HepG2 (cell line): ENCODE results near the gene KLHL17. TPM values are rescaled to one million over a fixed set of nuclear protein-coding genes. Genes with fewer than 3 reads are reported as not detected.

Source experiments
- ATAC-seq: fragments of 200-7000 bp; cut with Tn5 transposase; 3 replicates; pipeline ENCODE4 v1.9.1; 2020; ENCODE audit warnings: mild to moderate bottlenecking, moderate library complexity
- BruUV-seq: library from RNA; stranded (reverse); fragments of 400-500 nt; replicated peaks from 2 replicates; lab custom pipeline; 2021; lab: Mats Ljungman, UMichigan
- CTCF ChIA-PET: fragments of 300-600 bp; formaldehyde crosslinking; extraction: SDS; loops from one replicate; lab custom pipeline; 2021; ENCODE audit warnings: low total read pairs, inconsistent platforms, low intra/inter-chr PET ratio; lab: Yijun Ruan, JAX
- POLR2A ChIA-PET: fragments of 350-600 bp; sonication (Branson Sonifier 250); formaldehyde crosslinking; loops from one replicate; lab custom pipeline; 2020; ENCODE audit warnings: antibody characterized with exemption, inconsistent platforms; lab: Yijun Ruan, JAX
- DNase-seq: peaks from one replicate; pipeline ENCODE4 v3.0.0-alpha.2; 2015; ENCODE audit warnings: low spot score
- FAIRE-seq: peaks from 3 replicates; lab custom pipeline; 2011; peaks lifted over from hg19 to GRCh38; lab: Jason Lieb, UNC
- H2AFZ ChIP-seq: one replicate; pipeline ENCODE4 v1.6.1; 2011; ENCODE audit warnings: low read length, inconsistent platforms
- H3K27ac ChIP-seq: fragments of 300-600 bp; 3 replicates; pipeline ENCODE4 v1.8.0; 2011; ENCODE audit warnings: mixed run types, mild to moderate bottlenecking, mixed read lengths, low read length, inconsistent platforms; ENCODE audit not compliant: insufficient read depth; ENCODE audit errors: extremely low read length
- H3K27me3 ChIP-seq, 2 experiments: fragments of 200-600 bp in 1 of 2; 2 replicates in 1 of 2; 3 replicates in 1 of 2; pipeline versions ENCODE4 v1.6.0 to v1.8.0; 2011; ENCODE audit warnings: low read length in 2 of 2, mild to moderate bottlenecking in 2 of 2, moderate library complexity in 2 of 2, inconsistent platforms in 1 of 2; ENCODE audit not compliant: insufficient read depth in 2 of 2, control insufficient read depth in 1 of 2
- H3K36me3 ChIP-seq, 2 experiments: fragments of 200-600 bp in 1 of 2; replicated peaks in 1 of 2; 2 replicates in 1 of 2; 3 replicates in 1 of 2; pipeline versions ENCODE4 v1.5.1 to v1.8.0; 2011; ENCODE audit warnings: low read length in 2 of 2, inconsistent platforms in 1 of 2; ENCODE audit not compliant: insufficient read depth in 2 of 2, control insufficient read depth in 1 of 2
- H3K4me1 ChIP-seq: 2 replicates; pipeline ENCODE4 v1.5.1; 2012; ENCODE audit warnings: low read length, inconsistent platforms; ENCODE audit not compliant: insufficient read depth
- H3K4me2 ChIP-seq: 2 replicates; pipeline ENCODE4 v1.6.0; 2011; ENCODE audit warnings: low read depth, low read length, inconsistent platforms
- H3K4me3 ChIP-seq, 3 experiments: fragments of 200-600 bp in 1 of 3; sonication (generic), shearing (Covaris generic) in 1 of 3; replicated peaks in 1 of 3; 2 replicates each; pipeline ENCODE4 v1.5.1; 2011 to 2016; ENCODE audit warnings: low read length in 3 of 3, inconsistent platforms in 2 of 3, low read depth in 2 of 3, mild to moderate bottlenecking in 2 of 3, control low read depth in 1 of 3, mixed read lengths in 1 of 3; ENCODE audit not compliant: insufficient read depth in 1 of 3
- H3K79me2 ChIP-seq: one replicate; pipeline ENCODE4 v1.6.1; 2011; ENCODE audit warnings: low read length, inconsistent platforms; ENCODE audit not compliant: insufficient read depth
- H3K9ac ChIP-seq: 2 replicates; pipeline ENCODE4 v1.6.0; 2011; ENCODE audit warnings: mild to moderate bottlenecking, low read depth, low read length, inconsistent platforms; ENCODE audit not compliant: insufficient read depth
- H3K9me3 ChIP-seq: 2 replicates; pipeline ENCODE4 v1.5.1; 2012; ENCODE audit warnings: mild to moderate bottlenecking, low read length
- H4K20me1 ChIP-seq: 2 replicates; pipeline ENCODE4 v1.6.0; 2011; ENCODE audit warnings: inconsistent platforms, mild to moderate bottlenecking, low read length, moderate library complexity; ENCODE audit not compliant: insufficient read depth
- AGO1 ChIP-seq: fragments of 200-400 bp; formaldehyde crosslinking; IDR thresholded peaks from 2 replicates; pipeline ENCODE4 v1.6.1; 2017; ENCODE audit warnings: mild to moderate bottlenecking, low read depth, low read length, moderate library complexity; ENCODE audit not compliant: poor library complexity, severe bottlenecking
- CAMTA2 ChIP-seq: sonication (generic); formaldehyde crosslinking; IDR thresholded peaks from 2 replicates; pipeline ENCODE4 v1.4.0; 2020; ENCODE audit warnings: mild to moderate bottlenecking, missing genetic modification reagents, borderline replicate concordance
- CEBPG ChIP-seq: IDR thresholded peaks from 2 replicates; pipeline ENCODE4 v1.6.1; 2016
- CREM ChIP-seq, 2 experiments: sonication (generic) in 1 of 2; formaldehyde crosslinking in 1 of 2; IDR thresholded peaks; 2 replicates each; pipeline versions ENCODE4 v1.4.0 to v1.6.1; 2016 to 2020; ENCODE audit warnings: antibody characterized with exemption in 1 of 2, mild to moderate bottlenecking in 1 of 2, missing genetic modification reagents in 1 of 2
- NR2F6 ChIP-seq, 2 experiments: IDR thresholded peaks; 2 replicates each; pipeline ENCODE4 v1.6.1; 2016; ENCODE audit warnings: antibody characterized with exemption in 1 of 2, mild to moderate bottlenecking in 1 of 2
- RBM22 ChIP-seq: fragments of 200-400 bp; formaldehyde crosslinking; optimal IDR thresholded peaks from 2 replicates; pipeline ENCODE3; 2017; ENCODE audit warnings: mild to moderate bottlenecking, low read length, moderate library complexity
- SOX13 ChIP-seq, 3 experiments: fragments of 450-650 bp in 1 of 3; sonication (generic) in 1 of 3; formaldehyde crosslinking in 1 of 3; IDR thresholded peaks in 2 of 3; conservative IDR thresholded peaks in 1 of 3; 2 replicates each; pipeline versions ENCODE4 v1.5.0 to v1.6.1; 2016 to 2020; ENCODE audit warnings: antibody characterized with exemption in 1 of 3, mild to moderate bottlenecking in 1 of 3, missing compliant biosample characterization in 1 of 3, missing genetic modification reagents in 1 of 3, moderate library complexity in 1 of 3
- TBP ChIP-seq: sonication (generic); formaldehyde crosslinking; IDR thresholded peaks from 2 replicates; pipeline ENCODE4 v1.5.0; 2020; ENCODE audit warnings: missing genetic modification reagents
- TCF7 ChIP-seq: sonication (generic); IDR thresholded peaks from 2 replicates; pipeline ENCODE4 v1.6.1; 2016; ENCODE audit warnings: antibody characterized with exemption, low read depth
- THRA ChIP-seq: sonication (generic); formaldehyde crosslinking; IDR thresholded peaks from 2 replicates; pipeline ENCODE4 v1.4.0; 2020; ENCODE audit warnings: missing genetic modification reagents, borderline replicate concordance
- ZBTB26 ChIP-seq: IDR thresholded peaks from 2 replicates; pipeline ENCODE4 v1.6.1; 2016; ENCODE audit warnings: missing compliant biosample characterization, missing genetic modification reagents, borderline replicate concordance
- WGBS: methylation state at CpG from one replicate; pipeline ENCODE4 v1.1.6; 2017; ENCODE audit warnings: low lambda C conversion rate; 5-methylcytosine and 5-hydroxymethylcytosine counted together
- in situ Hi-C: cut with HindIII; loops from 2 replicates; pipeline ENCODE4 v1.10.0; 2017; ENCODE audit warnings: low pct_unique_long_range_greater_than_20kb; ENCODE audit not compliant: extremely low pct_ligation_motif_present
- intact Hi-C: fragments of 100-400 bp; cut with micrococcal nuclease; formaldehyde crosslinking; loops from one replicate; pipeline ENCODE4 v1.10.0; 2022; ENCODE audit not compliant: unreplicated experiment
- polyA plus RNA-seq, 8 experiments: library from polyadenylated mRNA; depleted of rRNA in 3 of 8; stranded (reverse) in 7 of 8; unstranded in 1 of 8; fragments of >200 nt; fragmentation: Illumina TruSeq in 4 of 8; extraction: Trizol in 4 of 8; gene quantifications; 2 replicates each; pipeline versions ENCODE4 v1.2.1 to v1.2.3, GENCODE V29; 2011 to 2016; ENCODE audit warnings: low read depth in 4 of 8, missing spikeins in 1 of 8, mixed read lengths in 1 of 8; ENCODE audit not compliant: insufficient read depth in 1 of 8
- total RNA-seq, 5 experiments: library from RNA; depleted of rRNA; stranded (reverse); fragments of >200 nt; fragmentation: Illumina TruSeq; extraction: Trizol; gene quantifications; 2 replicates each; pipeline ENCODE4 v1.2.3, GENCODE V29; 2016; ENCODE audit warnings: low read depth in 1 of 5

The KLHL17 gene
- total and polyA plus RNA-seq, 2 of the 13 experiments (the other 11 are each of a cell fraction or from before 2014, with no cell fraction given): 9.3 to 24.7 TPM

- TF ChIP-seq NR2F6 (IDR thresholded peaks at IDR 0.05) (no peak), NR2F6 (CRISPR knock-in tag; IDR thresholded peaks at IDR 0.05) (no peak), CREM (IDR thresholded peaks at IDR 0.05) (no peak), CREM (CRISPR knock-in tag; IDR thresholded peaks at IDR 0.05) (no peak), CEBPG (no peak), THRA (CRISPR knock-in tag) (no peak), CAMTA2 (CRISPR knock-in tag) (no peak), SOX13 (IDR thresholded peaks at IDR 0.05) (no peak), SOX13 (CRISPR knock-in tag; conservative IDR thresholded peaks at IDR 0.05 in 1 of 2, IDR thresholded peaks at IDR 0.05 in 1 of 2) (no peak), TBP (CRISPR knock-in tag) (no peak), RBM22 (no peak), TCF7 (no peak), ZBTB26 (CRISPR knock-in tag) (no peak), AGO1 (no peak)
- H2AFZ ChIP-seq: no peak overlapping the region
- intact Hi-C loops (no loop called here), in situ Hi-C loops (no loop called here)
- WGBS: 89% methylated on average over 8 of the region's 11 CpGs
- no peaks in the 10 kb centered on the region for H3K9me3 ChIP-seq
- ATAC-seq (no peak), DNase-seq (no peak), FAIRE-seq (no peak)
- no peaks in the 10 kb centered on the region for H3K79me2 ChIP-seq
- H3K4me2 ChIP-seq: no peak overlapping the region
- no peak overlapping the region for H3K9ac ChIP-seq
- peaks cover 0 to 7% of the 10 kb centered on the region in 2 experiments; a peak in 2 of 5 replicates for H3K27me3 ChIP-seq
- ChIA-PET POLR2A (no interaction called here), CTCF (no interaction called here)
- BruUV-seq: no TSS peak
- H3K4me3 ChIP-seq: no peak overlapping the region
- no peaks in the 10 kb centered on the region for H4K20me1 ChIP-seq
- no peak overlapping the region for H3K27ac ChIP-seq
- H3K36me3 ChIP-seq: no peaks in the 10 kb centered on the region
- H3K4me1 ChIP-seq: peaks cover 10% of the 10 kb centered on the region
Measured at GRCh38 chr1:974293-974640, 13.9 kb downstream of the KLHL17 start.
